HG02973 (cell line): ENCODE data around the gene CPED1.

Source experiments
- ATAC-seq: cut with Tn5 transposase; IDR thresholded peaks from one replicate; pipeline ENCODE4 v1.9.1; 2021; ENCODE audit warnings: moderate library complexity; ENCODE audit not compliant: unreplicated experiment

Gene CPED1

GRCh38 chr7:120988591-120989256 is at the start of gene CPED1:
Gene CPED1, plus strand, starts transcription at chr7:120988711. Its CDS starts 911 bp downstream, at chr7:120989622.
- ATAC-seq: peak; percentile 49

GRCh38 chr7:120939345-120939744 is 49.2 kb upstream of the CPED1 start:
- no peak for ATAC-seq

GRCh38 chr7:120941064-120941463 is 47.4 kb upstream of the CPED1 start:
- ATAC-seq: peak; percentile 55

- ATAC-seq: no peak
These were observed 46.7 kb upstream of the CPED1 start for GRCh38 chr7:120941856-120942255.

GRCh38 chr7:120942861-120943260 is 45.6 kb upstream of the CPED1 start:
- ATAC-seq: no peak

- ATAC-seq: no peak
These were observed 43.5 kb upstream of the CPED1 start for GRCh38 chr7:120944826-120945562.

GRCh38 chr7:120947980-120948379 is 40.5 kb upstream of the CPED1 start:
- ATAC-seq: no peak

- ATAC-seq: no peak
These were observed 39.1 kb upstream of the CPED1 start for GRCh38 chr7:120949393-120949911.

GRCh38 chr7:120949998-120950538 is 38.4 kb upstream of the CPED1 start:
- ATAC-seq: no peak

GRCh38 chr7:120950539-120951308 is 37.8 kb upstream of the CPED1 start, which contains the start of gene ING3:
Gene ING3, plus strand, starts transcription at chr7:120950777. Its CDS starts 120 bp downstream, at chr7:120950897.
- ATAC-seq: peak; percentile 95

- no peak for ATAC-seq
These were observed 37.2 kb upstream of the CPED1 start for GRCh38 chr7:120951309-120951699.

GRCh38 chr7:120951826-120952225 is 36.7 kb upstream of the CPED1 start:
- no peak for ATAC-seq

- peak; percentile 33 for ATAC-seq
These were observed 32.8 kb upstream of the CPED1 start for GRCh38 chr7:120955577-120956149.

GRCh38 chr7:120959929-120960484 is 28.5 kb upstream of the CPED1 start:
- no peak for ATAC-seq

GRCh38 chr7:120960714-120961113 is 27.8 kb upstream of the CPED1 start:
- no peak for ATAC-seq

GRCh38 chr7:120961638-120962173 is 26.8 kb upstream of the CPED1 start:
- no peak for ATAC-seq

- no peak for ATAC-seq
These were observed 24.4 kb upstream of the CPED1 start for GRCh38 chr7:120964088-120964487.

- ATAC-seq: no peak
These were observed 21.6 kb upstream of the CPED1 start for GRCh38 chr7:120966961-120967360.

- ATAC-seq: no peak
These were observed 14.7 kb upstream of the CPED1 start for GRCh38 chr7:120973849-120974248.
